HG02763 (cell line): ENCODE data around the gene ZNF853.
"Not testable (repeated sequence)": the region's sequence is repeated elsewhere in the genome, so short reads cannot be mapped to it uniquely, and the experiment has no call there.

Experiments
- ATAC-seq: cut with Tn5 transposase; IDR thresholded peaks from one replicate; pipeline ENCODE4 v1.9.1; 2021; ENCODE audit warnings: mild to moderate bottlenecking, moderate library complexity; ENCODE audit not compliant: unreplicated experiment

The ZNF853 gene

GRCh38 chr7:6650521-6651011, 35.2 kb downstream of the ZNF853 start:
- no peak for ATAC-seq

- ATAC-seq, result no peak
Observed at GRCh38 chr7:6651851-6652445, 36.5 kb downstream of the ZNF853 start.

GRCh38 chr7:6652446-6653011, 37.1 kb downstream of the ZNF853 start:
- ATAC-seq, result no peak

- no peak for ATAC-seq
Observed at GRCh38 chr7:6653071-6654003, 37.9 kb downstream of the ZNF853 start.

GRCh38 chr7:6654113-6654841, 38.9 kb downstream of the ZNF853 start:
- no peak for ATAC-seq

GRCh38 chr7:6654842-6655610, 39.6 kb downstream of the ZNF853 start:
- no peak for ATAC-seq

- no peak for ATAC-seq
Observed at GRCh38 chr7:6655636-6656385, 40.4 kb downstream of the ZNF853 start.

- ATAC-seq, result no peak
Observed at GRCh38 chr7:6656413-6656812, 41.0 kb downstream of the ZNF853 start.

GRCh38 chr7:6658618-6659345, 43.4 kb downstream of the ZNF853 start:
- no peak for ATAC-seq

- ATAC-seq, result not testable (repeated sequence)
Observed at GRCh38 chr7:6670851-6671250, 55.4 kb downstream of the ZNF853 start.
